Astrocyte of the cerebellum (primary cell): ENCODE results near the gene RANBP1.
A peak's percentile ranks its signal among the peaks of the same experiment; 100 is the strongest.

Experiments used
- DNase-seq: peaks from one replicate; pipeline ENCODE4 v3.0.0-alpha.2; 2011; ENCODE audit warnings: low read depth
- H3K4me3 ChIP-seq: 2 replicates; pipeline ENCODE4 v1.5.1; 2011; ENCODE audit warnings: mild to moderate bottlenecking, low read depth, low read length, moderate library complexity
- in situ Hi-C: cut with HindIII; loops from 2 replicates; pipeline ENCODE4 v1.10.0; 2017; ENCODE audit warnings: low sequenced_read_pairs
- TF ChIP-seq, protein P1 (sequence below): IDR thresholded peaks from 2 replicates; pipeline ENCODE4 v1.5.1; 2012; ENCODE audit warnings: low read length, low read depth, moderate library complexity, mild to moderate bottlenecking; ENCODE audit errors: missing control alignments

The RANBP1 gene

DNA sequence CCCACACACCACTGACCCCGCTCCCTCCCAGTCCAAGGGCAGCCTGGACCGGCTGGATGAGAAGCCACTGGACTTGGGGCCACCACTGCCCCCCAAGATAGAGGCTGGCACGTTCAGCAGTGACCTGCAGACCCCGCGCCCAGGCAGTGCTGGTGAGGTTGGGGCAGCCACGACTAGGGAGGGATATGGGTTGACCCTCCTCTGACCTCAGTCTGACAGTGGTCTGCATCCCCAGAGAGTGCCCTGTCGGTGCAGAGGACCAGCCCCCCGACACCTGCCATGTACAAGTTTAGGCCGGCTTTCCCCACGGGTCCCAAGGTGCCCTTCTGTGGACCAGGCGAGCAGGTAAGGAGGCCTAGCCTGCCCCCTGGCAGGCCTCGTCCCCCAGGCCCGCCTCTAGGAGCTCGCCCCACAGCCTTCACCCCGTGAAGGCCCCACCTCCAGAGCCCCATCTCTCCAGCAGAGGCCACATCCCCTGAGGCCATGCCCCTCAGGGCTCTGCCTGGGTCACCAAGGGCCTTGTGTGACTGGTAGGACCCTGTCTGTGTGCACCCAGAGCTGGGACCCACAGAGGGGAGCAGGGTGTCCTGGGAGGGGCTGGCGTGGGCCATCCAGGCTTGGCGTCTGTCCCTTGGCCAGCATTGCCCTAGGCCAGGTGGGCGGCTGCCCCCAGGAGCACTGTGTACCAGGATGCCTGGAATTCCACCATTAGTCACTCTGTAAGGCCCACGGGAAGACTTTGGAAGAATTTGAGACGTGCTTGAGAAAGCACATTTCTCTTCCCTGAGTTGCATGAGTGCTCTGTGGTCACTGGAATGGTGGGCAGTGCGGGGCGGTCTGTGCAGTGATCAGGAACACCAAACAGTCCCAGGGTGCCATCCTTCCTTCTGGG, 25.5 kb downstream of the RANBP1 start:
- H3K4me3 ChIP-seq: no peak overlapping the region
- in situ Hi-C loops: no loop called here
- peak; percentile 33 for DNase-seq
- TF ChIP-seq, protein P1, sequence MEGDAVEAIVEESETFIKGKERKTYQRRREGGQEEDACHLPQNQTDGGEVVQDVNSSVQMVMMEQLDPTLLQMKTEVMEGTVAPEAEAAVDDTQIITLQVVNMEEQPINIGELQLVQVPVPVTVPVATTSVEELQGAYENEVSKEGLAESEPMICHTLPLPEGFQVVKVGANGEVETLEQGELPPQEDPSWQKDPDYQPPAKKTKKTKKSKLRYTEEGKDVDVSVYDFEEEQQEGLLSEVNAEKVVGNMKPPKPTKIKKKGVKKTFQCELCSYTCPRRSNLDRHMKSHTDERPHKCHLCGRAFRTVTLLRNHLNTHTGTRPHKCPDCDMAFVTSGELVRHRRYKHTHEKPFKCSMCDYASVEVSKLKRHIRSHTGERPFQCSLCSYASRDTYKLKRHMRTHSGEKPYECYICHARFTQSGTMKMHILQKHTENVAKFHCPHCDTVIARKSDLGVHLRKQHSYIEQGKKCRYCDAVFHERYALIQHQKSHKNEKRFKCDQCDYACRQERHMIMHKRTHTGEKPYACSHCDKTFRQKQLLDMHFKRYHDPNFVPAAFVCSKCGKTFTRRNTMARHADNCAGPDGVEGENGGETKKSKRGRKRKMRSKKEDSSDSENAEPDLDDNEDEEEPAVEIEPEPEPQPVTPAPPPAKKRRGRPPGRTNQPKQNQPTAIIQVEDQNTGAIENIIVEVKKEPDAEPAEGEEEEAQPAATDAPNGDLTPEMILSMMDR: no peak

DNA sequence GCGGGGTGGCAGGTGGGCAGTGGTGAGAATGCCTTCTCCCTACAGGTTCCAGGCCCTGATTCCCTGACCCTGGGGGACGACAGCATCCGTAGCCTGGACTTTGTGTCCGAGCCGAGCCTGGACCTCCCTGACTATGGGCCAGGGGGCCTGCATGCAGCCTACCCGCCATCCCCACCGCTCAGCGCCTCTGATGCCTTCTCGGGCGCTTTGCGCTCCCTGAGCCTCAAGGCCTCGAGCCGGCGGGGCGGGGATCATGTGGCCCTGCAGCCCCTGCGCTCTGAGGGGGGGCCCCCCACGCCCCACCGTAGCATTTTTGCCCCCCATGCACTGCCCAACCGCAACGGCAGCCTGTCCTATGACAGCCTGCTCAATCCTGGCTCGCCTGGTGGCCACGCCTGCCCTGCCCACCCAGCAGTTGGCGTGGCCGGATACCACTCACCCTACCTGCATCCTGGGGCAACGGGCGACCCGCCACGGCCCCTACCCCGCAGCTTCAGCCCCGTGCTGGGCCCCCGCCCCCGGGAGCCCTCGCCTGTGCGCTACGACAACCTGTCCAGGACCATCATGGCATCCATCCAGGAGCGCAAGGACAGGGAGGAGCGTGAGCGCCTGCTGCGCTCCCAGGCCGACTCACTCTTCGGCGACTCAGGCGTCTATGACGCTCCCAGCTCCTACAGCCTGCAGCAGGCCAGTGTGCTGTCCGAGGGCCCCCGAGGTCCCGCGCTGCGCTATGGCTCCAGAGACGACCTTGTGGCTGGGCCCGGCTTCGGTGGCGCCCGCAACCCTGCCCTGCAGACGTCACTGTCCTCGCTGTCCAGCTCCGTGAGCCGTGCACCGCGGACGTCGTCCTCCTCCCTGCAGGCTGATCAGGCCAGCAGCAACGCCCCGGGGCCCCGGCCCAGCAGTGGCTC, 27.1 kb downstream of the RANBP1 start:
- no peak overlapping the region for H3K4me3 ChIP-seq
- TF ChIP-seq, protein P1: no peak
- no peak for DNase-seq
- in situ Hi-C loops: no loop called here

DNA sequence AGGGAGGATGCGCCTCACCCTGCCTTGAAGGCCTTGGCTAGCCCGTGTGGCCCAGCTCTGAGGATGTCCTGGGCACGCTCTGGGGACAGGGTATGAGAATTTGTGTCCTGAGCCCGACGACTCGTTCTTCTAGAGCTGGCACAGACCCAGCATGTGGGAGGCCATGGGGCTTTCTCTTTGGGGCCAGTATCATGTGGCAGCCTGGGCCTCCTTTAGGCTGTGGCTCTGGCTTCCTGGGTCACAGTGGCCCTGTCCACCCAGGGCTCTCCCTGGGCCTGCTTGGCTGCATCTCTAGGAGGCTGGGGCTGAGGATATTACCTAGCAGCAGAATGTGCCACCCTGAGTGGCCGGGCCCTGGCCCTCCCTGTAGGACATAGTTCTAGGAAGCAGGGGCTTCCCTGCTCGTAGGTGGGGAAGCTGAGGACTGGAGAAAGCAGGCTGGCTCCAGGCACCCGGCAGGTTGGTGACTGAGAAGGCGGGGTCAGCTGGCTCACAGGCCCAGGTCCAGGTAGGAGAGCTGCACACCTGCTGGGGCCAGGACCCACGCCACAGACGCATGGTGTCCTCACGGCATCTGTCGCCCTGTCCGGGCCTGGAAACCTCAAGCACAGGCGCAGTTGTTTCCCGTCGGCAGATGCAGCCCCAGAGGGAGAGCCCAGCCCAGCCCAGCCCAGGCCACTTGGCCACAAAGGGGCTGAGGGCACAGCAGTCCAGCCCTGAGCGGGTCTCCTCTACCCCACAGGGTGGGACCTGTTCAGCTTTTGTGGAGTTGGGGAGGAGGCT, 28.2 kb downstream of the RANBP1 start:
- H3K4me3 ChIP-seq: no peak overlapping the region
- TF ChIP-seq, protein P1: no peak
- in situ Hi-C loops: no loop called here
- no peak for DNase-seq

DNA sequence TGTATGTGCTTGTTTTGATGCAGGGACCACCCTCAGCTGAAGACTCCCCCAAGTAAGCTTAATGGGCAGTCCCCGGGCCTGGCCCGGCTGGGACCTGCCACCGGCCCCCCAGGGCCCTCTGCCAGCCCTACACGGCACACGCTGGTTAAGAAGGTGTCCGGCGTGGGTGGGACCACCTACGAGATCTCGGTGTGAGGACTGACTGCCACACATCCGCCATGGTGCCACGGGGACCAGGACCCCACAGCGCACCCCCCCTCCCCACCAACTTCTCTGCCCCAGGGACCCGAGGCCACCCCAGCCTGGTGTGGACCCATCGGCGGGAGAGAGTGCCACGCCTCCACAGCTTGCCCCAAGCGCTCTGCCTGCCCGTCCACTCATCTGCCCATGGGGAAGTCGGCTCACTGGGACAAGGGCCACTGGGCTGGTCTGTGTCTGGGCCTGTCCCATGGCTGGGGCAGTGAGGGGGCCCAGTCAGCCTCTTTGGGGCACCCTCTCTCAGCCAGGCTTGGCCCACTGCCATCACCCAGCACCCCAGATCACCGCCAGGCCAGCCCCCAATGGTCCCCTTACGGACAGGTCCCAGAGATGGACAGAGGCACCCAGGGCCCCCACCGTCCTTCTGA, 29.4 kb downstream of the RANBP1 start:
- DNase-seq: no peak
- TF ChIP-seq, protein P1: no peak
- in situ Hi-C loops: no loop called here
- no peak overlapping the region for H3K4me3 ChIP-seq

DNA sequence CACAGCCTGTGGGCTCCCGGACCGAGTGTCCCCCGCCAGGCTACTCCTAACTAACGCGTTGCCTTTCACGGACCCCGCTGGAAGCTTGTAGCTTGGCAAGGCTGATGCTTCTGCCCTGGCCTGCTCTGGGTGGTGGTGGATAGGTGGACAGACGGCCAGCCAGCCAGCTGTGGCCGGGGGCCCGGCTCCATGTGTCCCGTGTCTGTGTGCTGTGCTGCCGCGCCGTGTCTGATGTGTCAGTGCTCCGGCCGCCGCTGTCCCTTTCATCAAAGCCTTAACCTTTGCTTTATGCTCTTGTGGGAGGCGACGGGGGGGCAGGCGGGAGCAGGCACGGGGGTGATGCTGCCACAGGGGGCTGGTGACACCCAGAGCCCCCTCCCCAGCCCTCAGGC, 29.9 kb downstream of the RANBP1 start:
- no peak overlapping the region for H3K4me3 ChIP-seq
- in situ Hi-C loops: no loop called here
- DNase-seq: no peak
- TF ChIP-seq, protein P1: no peak

DNA sequence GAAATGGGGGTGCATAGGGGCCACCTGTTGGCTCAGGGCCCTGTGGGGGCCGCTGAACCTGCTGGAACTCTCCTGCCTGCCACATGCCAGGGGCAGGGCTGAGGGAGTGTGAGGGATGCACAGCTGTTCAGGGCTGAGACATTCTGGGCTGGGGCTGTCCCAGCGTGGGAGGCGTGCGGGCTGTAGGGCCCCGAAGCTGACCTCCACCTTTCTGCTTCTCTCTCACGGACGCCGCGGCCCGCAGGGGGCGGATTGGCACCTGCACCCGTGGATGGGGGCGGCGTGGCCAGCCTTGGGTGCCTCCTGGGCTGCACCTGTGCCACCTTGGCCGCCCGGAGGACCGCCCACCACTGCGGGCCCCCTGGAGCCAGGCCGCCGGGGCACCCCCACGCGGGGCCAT, 30.9 kb downstream of the RANBP1 start:
- no peak overlapping the region for H3K4me3 ChIP-seq
- in situ Hi-C loops: no loop called here
- no peak for DNase-seq

More for the DNA sequence above, 30.9 kb downstream of the RANBP1 start:
- TF ChIP-seq, protein P1: no peak
